Measurements from ENCODE around the gene NUBPL.

GRCh38 chr14:31572955-31573354 lies 11.8 kb downstream of the NUBPL start:
- TF ChIP-seq POLR2AphosphoS5 (IDR thresholded peaks at IDR 0.05): no peak
- TF ChIP-seq POLR2A (IDR thresholded peaks at IDR 0.05): no peak
- TF ChIP-seq CTCF (IDR thresholded peaks at IDR 0.05 in 8 of 11, conservative IDR thresholded peaks at IDR 0.05 in 3 of 11): no peak
